SW 1271 (cell line): ENCODE measurements around the gene NRAS.

ENCODE experiments used
- DNase-seq, 2 experiments: peaks; one replicate each; lab custom pipeline; 2025; lab: John Stamatoyannopoulos, UW

Gene NRAS

GRCh38 chr1:114725230-114725629 lies 8.7 kb upstream of the NRAS start:
- no peak for DNase-seq

- no peak for DNase-seq
Observed at GRCh38 chr1:114723915-114724314, 7.3 kb upstream of the NRAS start.

DNA sequence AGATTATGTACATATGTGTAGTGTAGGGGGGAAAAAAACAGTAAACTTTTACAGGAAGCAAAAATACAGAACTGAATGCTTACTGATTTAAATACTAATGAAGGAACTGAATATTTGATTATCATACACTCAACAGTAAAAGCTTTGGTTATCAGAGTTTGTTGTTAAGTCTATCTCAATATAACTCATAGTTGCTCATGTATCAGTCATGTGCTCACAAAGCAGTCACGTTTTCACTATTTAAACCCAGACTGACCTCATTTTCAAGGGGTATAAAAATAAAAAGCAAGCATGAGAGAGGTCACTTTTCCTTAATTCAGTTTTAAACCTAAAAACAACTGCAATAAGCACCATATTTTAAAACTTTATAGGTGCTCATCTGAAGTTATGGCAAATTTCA lies 6.9 kb upstream of the NRAS start:
- DNase-seq = no peak

DNA sequence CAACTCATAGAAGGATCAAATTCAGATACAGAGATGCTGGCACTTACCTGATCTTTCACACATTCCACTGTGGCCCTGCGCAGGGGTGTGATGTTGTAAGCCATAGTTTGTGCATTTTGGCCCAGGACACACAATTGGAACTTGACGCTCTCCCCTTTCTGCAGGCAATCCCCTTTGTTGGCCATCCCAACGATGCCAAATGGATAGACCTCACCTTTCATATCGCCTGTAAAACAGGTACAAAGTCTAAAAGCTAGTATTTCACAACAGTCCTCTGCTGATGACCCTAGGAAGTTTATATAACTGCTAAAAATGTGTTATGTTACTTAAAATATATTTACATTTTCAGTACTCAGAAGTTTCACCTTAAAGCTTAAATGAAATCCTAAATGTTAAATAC lies 3.9 kb upstream of the NRAS start:
- DNase-seq = no peak

- no peak for DNase-seq
Observed at GRCh38 chr1:114719424-114719787, 2.8 kb upstream of the NRAS start.

DNA sequence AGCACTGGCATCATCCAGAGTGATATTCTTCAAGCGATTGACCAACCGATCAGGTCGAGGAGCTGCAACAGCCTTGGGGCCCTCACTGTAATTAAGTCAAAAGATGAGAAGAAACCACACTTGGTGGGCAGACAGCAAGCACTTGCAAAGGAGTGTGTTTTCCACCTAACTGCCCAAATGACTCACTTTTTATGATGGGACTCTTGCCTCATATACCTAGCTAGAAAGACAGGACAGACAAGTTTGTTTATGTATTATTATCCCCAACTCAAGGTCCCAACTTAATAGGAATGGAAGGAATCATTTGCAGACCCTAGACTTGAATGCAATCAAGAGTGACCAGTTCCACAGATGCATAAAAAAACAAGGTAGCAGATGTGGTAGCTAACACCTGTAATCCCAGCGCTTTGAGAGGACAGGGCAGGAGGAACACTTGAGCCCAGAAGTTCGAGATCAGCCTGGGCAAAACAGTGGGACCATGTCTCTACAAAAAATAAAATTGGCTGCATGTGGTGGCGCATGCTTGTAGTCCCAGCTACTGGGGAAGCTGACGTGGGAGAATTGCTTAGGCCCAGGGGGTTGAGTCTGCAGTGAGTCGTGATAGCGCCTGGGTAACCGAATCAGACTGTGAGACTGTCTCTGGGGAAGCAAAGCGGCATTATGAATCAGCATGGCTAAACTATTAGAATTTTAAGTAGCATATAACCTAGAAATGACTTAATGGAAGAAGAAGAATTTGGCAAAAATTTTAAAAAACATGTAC lies 2.3 kb upstream of the NRAS start:
- DNase-seq = no peak

- no peak for DNase-seq
Observed at GRCh38 chr1:114715952-114716303, 643 bp downstream of the NRAS start.

- DNase-seq = no peak
Observed at GRCh38 chr1:114712977-114713376, 3.6 kb downstream of the NRAS start.

GRCh38 chr1:114710360-114710759 lies 6.2 kb downstream of the NRAS start:
- no peak for DNase-seq

GRCh38 chr1:114707604-114708003 lies 9.0 kb downstream of the NRAS start:
- no peak for DNase-seq

DNA sequence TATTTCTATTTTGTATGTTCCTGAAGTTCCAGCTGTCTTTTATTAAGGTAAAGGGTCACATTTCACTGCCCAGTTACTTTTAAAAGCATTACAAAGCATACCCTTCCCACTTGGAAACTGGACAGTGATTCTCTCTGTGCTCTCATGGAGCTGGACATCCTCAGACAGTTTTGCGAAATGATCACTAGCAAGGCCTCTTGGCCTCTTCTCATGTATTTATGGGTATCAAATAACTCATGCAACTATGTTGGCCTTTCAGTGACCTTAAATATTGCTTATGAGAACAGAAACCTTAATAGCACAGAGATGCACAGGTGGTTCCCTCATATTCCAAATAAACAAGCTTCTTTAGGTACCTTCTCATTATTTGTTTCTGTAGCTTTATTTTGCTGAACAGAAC lies 13.3 kb downstream of the NRAS start:
- DNase-seq = no peak

- no peak for DNase-seq
Observed at GRCh38 chr1:114702737-114703136, 13.8 kb downstream of the NRAS start.

DNA sequence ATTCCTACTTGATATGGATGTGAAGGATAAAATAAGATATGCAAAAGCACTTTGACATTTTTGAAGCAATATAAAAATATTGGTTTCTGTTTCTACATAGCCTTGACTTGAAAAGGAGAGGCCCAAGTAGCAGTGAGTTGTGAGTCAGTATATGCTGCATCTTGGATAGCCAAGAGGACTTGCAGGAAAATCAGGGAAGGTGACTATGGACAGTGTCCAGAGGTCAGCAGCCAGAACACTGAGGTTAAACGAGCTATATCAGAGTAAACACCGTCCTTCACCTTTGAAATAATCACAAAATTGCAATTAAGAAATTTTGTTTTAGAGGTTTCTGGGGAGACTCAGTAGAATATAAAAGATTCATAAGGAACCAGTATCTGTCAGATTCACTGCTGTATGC lies 14.6 kb downstream of the NRAS start:
- DNase-seq = no peak

GRCh38 chr1:114700036-114700600 lies 16.5 kb downstream of the NRAS start:
- no peak for DNase-seq

GRCh38 chr1:114696810-114697209 lies 19.8 kb downstream of the NRAS start:
- no peak for DNase-seq

DNA sequence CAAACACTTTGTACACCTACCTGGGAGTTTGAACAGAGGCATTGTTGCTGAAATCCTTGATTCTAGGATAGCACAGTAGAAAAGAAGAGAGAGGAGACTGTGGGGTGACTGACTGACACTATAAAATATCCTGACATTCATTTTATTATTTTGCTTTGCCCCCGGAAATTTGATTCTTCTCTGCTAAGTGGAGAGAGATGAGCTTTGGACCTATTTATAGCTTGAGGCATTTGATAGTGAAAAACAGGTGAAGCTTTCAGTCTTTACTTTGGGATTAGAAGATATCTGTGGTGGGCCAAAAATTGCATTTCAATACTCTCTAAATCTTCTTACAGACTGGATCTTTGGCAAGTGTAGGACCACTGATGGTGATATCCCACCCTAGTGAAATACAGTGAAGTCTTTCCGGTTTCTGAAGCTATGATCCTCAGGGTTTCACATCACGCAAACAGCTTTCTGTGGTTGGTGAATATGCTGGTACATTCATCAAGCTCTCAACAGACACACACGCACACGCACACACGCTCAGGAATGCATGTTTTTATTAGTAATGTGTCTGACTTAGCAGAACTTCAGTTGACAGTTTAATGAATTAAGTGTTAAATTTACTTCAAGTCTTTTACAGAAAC lies 21.0 kb downstream of the NRAS start, which contains the start of gene AMPD1:
Gene AMPD1, minus strand, starts transcription at position 117 of the 629 bp plus-strand sequence. Its CDS starts 75 bp downstream, at position 42.
- DNase-seq = no peak

GRCh38 chr1:114694540-114695310 lies 21.8 kb downstream of the NRAS start:
- DNase-seq = no peak

DNA sequence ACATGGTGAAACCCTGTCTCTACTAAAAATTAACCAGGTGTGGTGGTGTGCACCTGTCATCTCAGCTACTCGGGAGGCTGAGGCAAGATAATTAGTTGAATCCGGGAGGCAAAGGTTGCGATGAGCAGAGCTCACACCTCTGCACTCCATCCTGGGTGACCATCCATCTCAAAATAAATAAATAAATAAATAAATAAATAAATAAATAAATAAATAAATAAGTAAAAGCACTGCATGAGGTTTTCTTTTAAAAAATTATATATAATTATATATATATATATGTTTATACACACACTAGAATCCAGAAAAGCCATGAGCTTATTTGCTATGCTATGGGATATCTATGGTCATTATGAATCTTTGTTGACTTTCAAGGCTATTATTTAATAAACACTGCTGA lies 23.6 kb downstream of the NRAS start:
- DNase-seq = no peak

DNA sequence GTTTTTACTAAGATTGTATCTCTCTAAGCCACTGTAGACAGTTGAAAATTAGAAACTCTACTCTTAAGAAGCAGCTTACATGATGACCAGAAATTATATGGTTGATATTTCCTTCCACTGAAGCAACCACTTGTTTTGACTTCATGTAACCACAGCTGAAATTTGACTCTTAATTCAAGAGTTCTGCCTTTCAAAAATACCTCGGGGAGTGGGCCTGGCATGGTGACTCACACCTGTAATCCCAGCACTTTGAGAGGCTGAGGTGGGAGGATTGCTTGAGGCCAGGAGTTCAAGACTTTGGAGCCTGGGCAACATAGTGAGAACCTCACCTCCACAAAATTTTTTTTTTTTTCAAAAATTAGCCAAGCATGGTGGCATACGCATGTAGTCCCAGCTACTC lies 25.5 kb downstream of the NRAS start:
- DNase-seq = no peak

- no peak for DNase-seq
Observed at GRCh38 chr1:114690148-114690547, 26.4 kb downstream of the NRAS start.

GRCh38 chr1:114688526-114688925 lies 28.0 kb downstream of the NRAS start:
- DNase-seq = no peak

DNA sequence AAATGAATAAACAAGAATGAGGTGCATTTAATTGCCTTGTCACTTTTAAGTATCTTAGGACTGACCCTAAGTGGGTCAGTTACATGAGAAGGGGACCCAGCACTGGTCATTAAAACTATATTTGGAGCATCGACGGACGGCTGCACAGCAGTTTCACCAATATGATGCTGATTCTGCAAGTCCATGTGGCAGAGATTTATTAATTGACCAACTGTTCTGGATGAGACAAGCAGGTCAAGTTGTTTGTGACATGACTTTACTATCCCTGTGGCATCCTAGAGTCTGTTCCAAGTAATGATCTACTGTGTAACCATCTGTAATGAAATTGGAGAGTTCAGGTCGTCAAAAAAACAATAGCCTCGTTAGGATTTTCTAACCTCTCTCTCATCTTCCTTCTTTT lies 30.7 kb downstream of the NRAS start:
- no peak for DNase-seq

- DNase-seq = no peak
Observed at GRCh38 chr1:114677691-114678090, 38.9 kb downstream of the NRAS start.
